ENCODE data around the gene MARK1. TPM values are rescaled to one million over a fixed set of nuclear protein-coding genes. Genes with fewer than 3 reads are reported as not detected.

Gene MARK1
- 0.06 to 0.47 TPM (median 0.09 TPM) in 5 replicates for total RNA-seq (2022; extraction: Qiagen RNA extraction)

GRCh38 chr1:220527908-220528678 lies at the start of gene MARK1:
MARK1 (plus strand) TSS chr1:220528136; CDS start chr1:220528823, 687 bp downstream.

GRCh38 chr1:220690140-220691052 lies 162.5 kb downstream of the MARK1 start, which contains the start of gene C1orf115:
C1orf115 (plus strand) TSS chr1:220690363; CDS start chr1:220690403, 40 bp downstream.

Other genes starting within 250 kb of the MARK1 start
- 4.7 to 6.8 TPM (median 5.9 TPM) in 5 replicates for gene C1orf115, start 162.2 kb downstream of the MARK1 start, total RNA-seq (2022; extraction: Qiagen RNA extraction)
- gene MTARC2, start 220.2 kb downstream of the MARK1 start, total RNA-seq (2022; extraction: Qiagen RNA extraction): 9.7 to 13.4 TPM (median 12.8 TPM) in 5 replicates

All from A549 treated with Mapracorat at 1 μM for 4 hours (cell line).